DMS53 (cell line): Measurements from ENCODE around the gene EMILIN3.

ENCODE experiments used
- DNase-seq: peaks from one replicate; lab custom pipeline; 2025; lab: John Stamatoyannopoulos, UW

Gene EMILIN3

GRCh38 chr20:41345729-41346067, 20.9 kb downstream of the EMILIN3 start:
- no peak for DNase-seq

DNA sequence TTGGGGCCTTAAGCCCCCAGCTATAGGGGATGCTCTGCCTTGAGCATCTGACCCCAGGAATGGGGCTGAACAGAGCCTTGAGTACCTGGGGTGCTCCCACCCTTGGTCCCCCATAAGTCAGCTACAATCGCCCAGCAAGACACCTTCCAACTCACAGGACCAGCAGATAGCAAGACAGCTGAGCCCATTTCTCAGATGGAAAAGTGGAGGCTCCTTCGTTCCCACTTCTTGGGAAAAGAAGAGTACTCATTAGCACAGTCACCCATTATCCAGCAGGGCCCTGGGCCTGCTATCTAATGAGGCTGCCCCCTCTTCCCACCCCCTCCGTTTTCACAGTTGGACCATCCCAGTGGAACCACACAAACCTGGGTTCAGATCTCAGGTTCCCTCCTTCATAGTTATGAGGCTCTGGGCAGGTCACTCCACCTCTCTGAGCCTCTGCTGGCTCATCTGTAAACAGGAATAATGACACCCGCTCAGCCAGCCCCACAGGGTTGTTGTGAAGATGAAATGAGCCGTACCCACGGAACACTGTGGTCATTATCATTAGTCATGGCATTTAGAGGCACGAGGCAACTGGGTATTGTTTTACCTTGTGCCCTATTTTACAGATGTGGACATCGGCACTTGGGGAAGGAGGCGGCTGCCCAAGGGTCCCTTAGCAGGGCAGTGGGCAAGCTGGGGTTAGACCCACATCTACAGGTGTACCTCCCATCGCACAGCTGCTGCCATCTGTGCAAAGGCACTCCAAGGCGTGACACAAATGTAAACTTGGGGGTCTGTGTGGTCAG, 21.5 kb downstream of the EMILIN3 start:
- DNase-seq, result no peak

DNA sequence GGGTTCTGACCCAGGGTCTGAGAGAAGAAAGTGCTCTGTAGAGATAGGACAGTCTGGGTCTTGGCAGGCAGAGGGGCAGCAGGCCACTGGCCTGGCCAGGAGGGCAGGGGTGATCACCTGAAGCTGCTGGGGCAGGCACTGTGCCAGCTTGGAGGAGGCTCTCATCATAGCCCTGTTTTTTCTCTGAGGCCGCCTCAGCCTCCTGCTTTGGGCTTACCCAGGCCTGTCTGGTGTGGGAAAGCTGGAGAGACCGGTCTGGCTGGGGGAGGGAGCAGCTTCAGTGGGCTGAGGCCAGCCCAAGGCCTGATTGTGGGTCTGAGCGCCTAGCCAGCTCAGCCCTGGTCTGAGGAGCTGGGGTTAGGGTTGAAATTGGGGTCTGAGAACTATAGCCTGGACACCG, 22.1 kb downstream of the EMILIN3 start:
- DNase-seq, result no peak

DNA sequence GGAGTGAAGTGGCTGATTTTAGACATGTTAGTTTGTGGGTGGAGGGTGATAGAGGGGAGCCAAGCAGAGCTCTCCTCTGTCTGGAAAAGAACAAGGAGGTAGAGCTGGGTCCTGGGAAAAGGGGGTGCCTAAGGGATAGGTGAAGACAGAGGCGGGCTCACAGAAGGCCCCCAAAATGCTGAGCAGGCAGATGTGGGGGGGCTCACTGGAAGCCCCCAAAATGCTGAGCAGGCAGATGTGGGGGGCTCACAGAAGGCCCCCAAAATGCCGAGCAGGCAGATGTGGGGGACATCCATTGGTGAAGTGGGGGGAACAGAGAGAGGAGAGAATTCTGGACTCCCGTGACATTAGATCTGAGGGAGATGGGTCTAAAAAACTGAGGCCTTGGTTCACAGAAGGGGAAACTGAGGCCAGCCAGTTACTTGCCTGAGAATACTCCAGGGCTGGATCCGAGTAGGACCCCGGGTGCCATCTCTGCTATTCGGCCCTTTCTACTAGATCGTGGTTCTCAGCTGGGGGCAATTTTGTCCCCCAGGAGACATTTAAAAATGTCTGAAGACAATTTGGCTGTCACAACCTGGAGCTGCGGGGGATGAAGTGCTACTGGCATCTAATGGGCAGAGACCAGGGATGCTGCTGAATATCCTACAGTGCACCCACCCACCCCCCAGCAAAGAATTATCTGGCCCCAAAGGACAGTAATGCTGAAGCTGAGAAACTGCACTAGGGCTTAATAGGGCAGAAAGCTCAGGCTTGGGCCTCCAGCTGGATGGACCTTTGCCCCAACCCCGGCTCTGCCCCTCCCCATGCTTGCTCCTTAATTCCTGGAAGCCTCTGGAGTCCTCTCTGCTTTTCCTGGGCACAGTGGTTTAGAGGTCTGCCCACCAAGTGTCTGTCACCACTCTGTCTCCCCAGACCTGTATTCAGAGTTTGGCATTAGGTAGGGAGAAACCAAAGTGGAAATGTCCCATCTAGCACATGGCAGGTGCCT, 23.8 kb downstream of the EMILIN3 start:
- DNase-seq, result no peak

DNA sequence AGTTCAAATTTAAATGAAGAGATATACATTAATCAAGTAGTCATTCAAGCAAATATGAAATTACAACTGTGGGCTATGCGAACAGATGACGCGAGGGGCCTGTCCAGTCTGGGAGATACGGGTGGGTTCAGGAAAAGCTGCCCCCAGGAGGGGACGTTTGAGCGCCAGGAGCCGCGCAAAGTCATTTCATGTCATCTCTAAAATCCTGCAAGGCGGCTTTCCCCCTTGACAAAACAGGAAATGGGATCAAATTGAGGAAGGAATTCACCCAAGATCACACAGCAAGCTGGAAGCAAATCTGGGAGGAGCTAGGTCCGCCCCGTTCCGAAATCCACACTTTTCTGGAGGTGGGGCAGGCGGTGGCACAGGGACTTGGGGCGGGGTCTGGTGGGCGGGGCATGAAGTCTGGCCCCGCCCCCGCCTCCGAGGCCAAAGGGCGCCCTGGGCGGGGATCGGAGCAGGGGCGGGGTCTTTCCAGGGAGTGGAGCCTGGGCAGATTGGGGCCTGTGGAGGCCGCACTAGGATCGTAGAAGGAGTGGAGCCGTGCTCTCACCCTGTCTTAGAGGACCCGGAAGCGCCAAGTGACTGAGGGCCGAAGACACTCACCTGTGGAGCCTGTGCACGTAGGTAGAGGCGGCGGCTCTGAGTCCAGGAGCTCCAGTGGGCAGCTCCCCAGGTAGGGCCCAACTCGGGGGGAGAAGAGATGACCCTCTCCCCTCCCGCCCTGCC, 26.1 kb downstream of the EMILIN3 start, which contains the start of gene LPIN3:
Gene LPIN3 (plus strand): TSS at position 495 of the 729 bp plus-strand sequence. CDS start 4,983 bp downstream, outside the sequence.
- peak; percentile 95 for DNase-seq

DNA sequence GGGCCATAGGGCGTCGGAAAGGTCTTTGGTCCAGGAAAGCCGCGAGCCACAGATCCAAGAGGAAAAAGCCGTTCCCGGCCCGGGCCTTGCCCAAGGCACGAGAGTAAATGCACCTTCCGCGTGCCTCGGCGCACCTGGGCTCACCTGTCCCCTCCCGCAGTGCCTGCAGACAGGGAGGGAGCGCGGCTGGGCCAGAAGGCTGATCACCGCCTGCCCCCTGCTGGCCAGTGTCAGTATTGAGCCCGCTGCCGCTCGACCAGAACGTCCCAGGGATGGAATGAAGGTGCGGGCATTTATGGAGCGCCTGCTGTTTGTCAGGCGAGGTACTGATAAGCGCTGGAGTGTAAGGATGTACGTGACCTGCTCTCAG, 26.7 kb downstream of the EMILIN3 start:
- peak; percentile 95 for DNase-seq

DNA sequence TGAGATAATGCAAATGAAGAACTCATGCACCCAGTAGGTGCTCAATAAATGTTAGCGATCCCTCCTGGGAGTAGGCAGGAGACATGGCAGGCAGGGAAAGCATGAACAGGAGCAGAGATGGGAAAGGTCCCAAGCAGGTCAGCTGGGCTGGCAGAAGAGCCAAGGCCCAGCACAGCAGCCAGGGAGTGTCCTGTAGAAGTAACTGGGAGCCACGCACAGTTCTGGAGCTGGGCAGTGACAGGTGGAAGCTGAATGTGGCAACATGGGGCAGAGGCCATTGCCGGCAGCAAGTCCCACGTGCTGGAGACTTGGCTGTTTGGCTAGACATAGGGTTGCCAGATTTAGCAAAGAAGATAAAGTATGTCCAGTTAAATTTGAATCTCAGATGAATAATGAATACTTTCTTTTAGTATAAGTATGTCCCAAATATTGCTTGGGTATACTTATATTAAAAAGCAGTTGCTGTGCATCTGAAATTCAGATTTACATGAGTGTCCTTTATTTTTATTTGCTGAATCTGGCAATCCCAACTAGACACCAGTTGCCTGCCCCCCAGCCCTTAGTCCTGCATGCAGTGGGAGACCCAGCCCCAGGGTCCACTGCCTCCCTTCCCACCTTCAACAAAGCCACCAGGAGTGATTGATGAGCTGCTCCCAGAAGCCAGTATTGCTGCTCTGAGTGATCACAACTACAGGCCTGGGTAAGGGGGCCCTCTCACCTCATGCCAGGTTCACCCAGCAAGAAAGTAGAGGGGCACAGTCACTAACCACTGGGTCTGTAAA, 29.7 kb downstream of the EMILIN3 start:
- no peak for DNase-seq

DNA sequence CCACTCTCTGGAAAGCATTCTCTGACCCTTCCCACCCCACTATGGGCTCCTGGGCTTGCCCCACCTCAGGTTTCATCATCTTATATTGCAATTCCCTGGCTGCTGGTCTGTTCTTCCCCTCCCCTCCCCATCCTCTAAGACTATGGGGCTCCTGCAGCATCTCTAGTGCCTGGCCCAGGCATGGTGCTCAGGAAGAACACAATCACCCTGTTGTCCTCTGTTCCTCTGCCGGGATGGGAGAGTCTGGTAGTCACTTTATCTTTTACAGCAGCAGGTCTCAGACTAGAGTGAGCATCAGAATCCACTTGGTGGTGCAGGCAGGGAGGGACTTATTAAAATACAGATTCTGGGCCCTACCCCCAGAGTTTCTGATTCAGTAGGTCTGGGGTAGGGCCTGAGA, 31.0 kb downstream of the EMILIN3 start:
- no peak for DNase-seq

DNA sequence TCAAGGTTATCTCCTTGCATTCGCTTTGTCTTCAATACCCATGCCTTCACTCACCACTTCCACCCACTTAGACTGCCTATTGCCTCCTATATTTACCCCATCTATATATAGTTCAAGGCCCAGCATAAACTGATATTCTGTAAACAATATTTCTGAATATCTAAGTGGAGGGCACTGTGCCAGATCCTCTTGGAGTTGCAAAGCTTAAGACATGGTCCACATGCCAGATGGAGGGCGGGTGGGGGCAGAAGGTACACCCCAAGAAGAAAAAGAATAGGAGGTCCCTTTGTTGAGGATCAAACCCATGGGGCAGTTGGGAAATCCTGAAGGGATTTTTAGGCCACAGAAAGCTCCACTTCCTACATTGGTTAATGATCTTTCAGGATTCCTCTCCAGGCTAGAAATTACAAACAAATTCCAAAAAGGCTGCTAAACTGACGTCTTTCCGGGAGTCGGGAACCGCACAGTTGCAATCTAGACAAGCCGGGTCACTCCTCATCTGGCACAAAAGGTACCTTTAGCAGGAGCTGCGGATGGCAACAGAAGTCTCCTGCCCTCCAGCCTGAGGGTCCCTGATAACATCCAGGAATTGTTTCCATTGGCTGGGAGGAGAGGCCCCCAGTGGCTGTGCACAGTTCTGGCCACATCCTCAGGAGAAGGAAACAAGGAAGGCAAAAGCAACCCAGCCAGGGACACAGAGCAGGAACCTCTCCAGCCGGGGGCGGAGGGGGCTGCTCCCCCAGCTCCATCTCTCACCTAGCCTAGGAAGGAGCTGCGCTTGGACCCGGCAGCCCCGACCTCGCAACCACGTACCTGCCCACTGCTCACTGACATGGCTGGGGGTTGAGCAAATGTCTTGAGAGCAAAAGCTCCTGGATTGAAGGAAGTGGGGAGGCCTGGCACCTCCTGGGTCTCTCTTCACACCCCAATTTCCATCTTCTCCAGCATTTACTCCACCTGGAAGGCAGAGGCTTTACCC, 31.9 kb downstream of the EMILIN3 start:
- no peak for DNase-seq

DNA sequence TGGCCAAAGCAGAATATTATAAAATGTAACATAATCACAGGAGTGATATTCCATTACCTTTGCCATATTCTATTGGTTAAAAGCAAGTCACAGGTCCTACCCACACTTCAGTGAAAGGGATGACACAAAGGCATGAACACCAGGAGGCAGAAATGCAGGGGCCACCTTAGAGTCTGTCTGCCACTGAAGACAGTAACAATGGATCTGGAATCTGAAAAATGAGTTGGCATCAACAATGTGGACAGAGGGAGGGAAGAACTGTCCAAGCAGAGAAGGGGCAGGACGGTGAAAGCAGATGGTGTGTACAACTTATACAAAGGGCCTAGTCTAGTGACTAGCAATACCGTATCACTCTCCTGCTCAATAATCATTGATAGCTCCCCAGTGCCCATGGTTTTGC, 32.6 kb downstream of the EMILIN3 start:
- no peak for DNase-seq

DNA sequence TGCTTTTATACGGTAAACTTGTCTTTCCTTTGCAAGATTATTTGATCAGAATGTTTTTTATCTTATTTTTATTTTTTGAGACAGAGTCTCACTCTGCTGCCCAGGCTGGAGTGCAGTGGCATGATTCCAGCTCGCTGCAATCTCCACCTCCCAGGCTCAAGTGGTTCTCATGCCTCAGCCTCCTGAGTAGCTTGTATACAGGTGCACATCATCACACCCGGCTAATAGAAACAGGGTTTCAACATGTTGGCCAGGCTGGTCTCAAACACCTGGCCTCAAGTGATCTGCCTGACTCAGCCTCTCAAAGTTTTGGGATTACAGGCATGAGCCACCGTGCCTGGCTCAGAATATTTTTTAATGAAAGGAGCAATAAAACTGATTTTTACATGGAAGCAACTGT, 34.9 kb downstream of the EMILIN3 start:
- DNase-seq, result peak; percentile 46

GRCh38 chr20:41330941-41331340, 35.7 kb downstream of the EMILIN3 start:
- no peak for DNase-seq

DNA sequence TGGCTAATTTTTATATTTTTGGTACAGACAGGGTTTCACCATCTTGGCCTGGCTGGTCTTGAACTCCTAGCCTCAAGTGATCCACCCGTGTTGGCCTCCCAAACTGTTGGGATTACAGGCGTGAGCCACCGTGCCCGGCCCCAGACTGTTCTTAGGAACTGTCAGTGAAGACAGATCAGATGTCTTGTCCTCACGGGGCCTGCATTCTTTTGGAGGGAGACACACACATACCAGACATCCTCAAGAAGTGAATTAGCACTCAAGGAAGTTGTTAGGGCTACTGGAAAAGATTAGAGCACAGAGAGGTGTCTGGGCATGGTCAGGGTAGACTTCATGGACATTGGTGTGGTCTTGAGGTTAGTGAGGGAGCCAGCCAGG, 36.3 kb downstream of the EMILIN3 start:
- no peak for DNase-seq

DNA sequence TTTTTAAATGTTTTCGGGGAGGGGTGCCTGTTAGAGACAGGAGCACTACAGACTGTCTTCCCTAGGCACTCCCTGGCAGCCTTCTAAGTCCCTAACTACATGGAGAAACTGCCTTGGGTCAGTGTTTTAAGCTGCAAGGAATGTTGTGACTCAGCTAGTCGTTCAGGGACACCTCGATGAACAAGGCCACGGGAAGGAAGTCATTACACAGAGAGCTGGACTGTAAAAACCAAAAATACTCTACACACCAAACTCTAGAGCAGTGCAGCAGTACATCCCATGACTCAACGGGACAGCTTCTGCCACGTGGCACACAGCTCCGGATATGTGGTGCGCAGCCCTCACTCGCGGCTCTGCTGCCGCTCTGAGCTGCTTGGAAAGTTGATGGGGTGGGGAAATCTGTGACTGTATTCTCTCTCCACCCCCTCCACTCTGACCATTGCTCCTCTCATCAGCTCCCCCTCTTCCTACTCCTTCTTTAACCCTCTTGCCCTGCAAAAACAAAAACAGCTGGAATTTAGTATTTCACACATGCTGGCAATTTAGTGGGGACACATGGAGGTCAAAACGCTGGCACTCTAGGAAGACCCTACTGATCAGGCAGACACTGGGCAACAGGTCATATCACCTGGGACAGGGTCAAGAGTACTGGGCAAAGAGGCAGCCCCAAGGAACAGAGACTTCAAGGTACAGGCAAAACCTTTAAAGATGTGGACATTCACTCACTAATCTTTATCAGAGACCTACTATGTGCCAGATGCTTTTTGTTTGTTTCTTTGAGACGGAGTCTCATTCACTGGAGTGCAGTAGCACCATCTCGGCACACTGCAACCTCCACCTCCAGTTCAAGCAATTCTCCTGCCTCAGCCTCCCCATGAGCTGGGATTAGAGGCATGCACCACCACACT, 36.9 kb downstream of the EMILIN3 start:
- DNase-seq, result no peak

- DNase-seq, result no peak
These were observed 39.4 kb downstream of the EMILIN3 start for GRCh38 chr20:41327178-41327577.

DNA sequence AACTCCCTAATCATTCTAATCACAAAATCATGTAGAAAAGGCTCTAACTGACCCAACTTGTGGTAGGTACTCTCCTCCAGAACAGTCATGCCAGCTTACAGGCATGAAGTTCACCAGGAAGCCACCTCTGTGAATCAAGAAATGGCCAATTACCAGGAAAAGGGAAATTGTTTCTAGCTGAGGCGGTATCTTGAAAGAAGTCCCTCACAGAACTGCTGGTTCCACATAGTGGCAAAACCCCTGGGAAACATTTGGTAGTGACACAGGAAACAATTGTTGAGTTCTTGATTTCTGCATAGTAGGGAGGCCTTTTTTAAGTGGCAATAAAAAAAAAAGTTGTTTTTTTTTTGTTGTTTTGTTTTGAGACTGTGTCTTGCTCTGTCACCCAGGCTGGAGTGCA, 45.6 kb downstream of the EMILIN3 start:
- no peak for DNase-seq

- DNase-seq, result no peak
These were observed 46.2 kb downstream of the EMILIN3 start for GRCh38 chr20:41320441-41320840.

- peak; percentile 65 for DNase-seq
These were observed 48.4 kb downstream of the EMILIN3 start for GRCh38 chr20:41318271-41318649.

GRCh38 chr20:41317546-41318270, 48.9 kb downstream of the EMILIN3 start, which contains the start of gene ZHX3:
Gene ZHX3 (minus strand): TSS chr20:41317731. CDS start chr20:41204916, 112,815 bp downstream.
- peak; percentile 98 for DNase-seq
